ENCODE measurements around the gene MAP1S. TPM values are rescaled to one million over a fixed set of nuclear protein-coding genes. Genes with fewer than 3 reads are reported as not detected.
A peak's percentile ranks its signal among the peaks of the same experiment; 100 is the strongest.

The MAP1S gene
- total RNA-seq (2022) (47.1 and 58.3 TPM in 2 replicates), Bru-seq, nascent RNA (percentile 60 among the genes with signal in this experiment), BruChase-seq, experiment 1, labeled RNA remaining after a 6-hour chase (percentile 53 among the genes with signal in this experiment), BruChase-seq, experiment 2, labeled RNA remaining after a 2-hour chase (percentile 63 among the genes with signal in this experiment)
- long read RNA-seq, transcript MAP1S-201 (7 exons, 3,419 nt), result major isoform, 104 of 147 reads
- long read RNA-seq, partial matches to known transcripts, result 30 of 147 reads
- long read RNA-seq, other reads (novel, unspliced or antisense), result 13 of 147 reads

- no TSS peak for BruUV-seq (replicated peaks)
- H3K27ac Mint-ChIP-seq (ENCODE audit: low read depth, unreplicated experiment), result peak within 1 kb of the TSS; percentile 62
- peak; percentile 48 for DNase-seq (ENCODE audit: unreplicated experiment)
- peaks cover 21% of the 10 kb centered on the region for H3K4me1 Mint-ChIP-seq (ENCODE audit: insufficient read depth, unreplicated experiment)
- peaks cover 15% of the 10 kb centered on the region for H3K36me3 Mint-ChIP-seq (ENCODE audit: insufficient read depth, unreplicated experiment)
- intact Hi-C loops (cut with micrococcal nuclease), result loop anchor here (5.0 kb wide), 1 partner anchor 48 kb away; no protein-coding TSS in a partner anchor
- POLR2A ChIA-PET, result interaction anchor here (0.6 to 1.5 kb wide), 6 partner anchors 13 to 213 kb away, joined by 3 to 7 read pairs (median 4); partner anchors contain the start of gene PGLS
- CTCF ChIA-PET, result interaction anchor here (0.6 to 1.8 kb wide), 5 partner anchors 10 to 1005 kb away, joined by 3 to 4 read pairs (median 4); no protein-coding TSS in a partner anchor
- no peak for TF ChIP-seq CTCF (IDR thresholded peaks at IDR 0.05; ENCODE audit: unreplicated experiment)
- H3K4me3 Mint-ChIP-seq (ENCODE audit: unreplicated experiment), result peak within 1 kb of the TSS; percentile 78
- no peaks in the 10 kb centered on the region for H3K9me3 Mint-ChIP-seq (ENCODE audit: unreplicated experiment)
- no peaks in the 10 kb centered on the region for H3K27me3 Mint-ChIP-seq (ENCODE audit: insufficient read depth, unreplicated experiment)
These were observed at the start of gene MAP1S for GRCh38 chr19:17718947-17719711. Gene MAP1S, plus strand, starts transcription at chr19:17719480. Its CDS starts 23 bp downstream, at chr19:17719503.

GRCh38 chr19:17671906-17672305 lies 47.4 kb upstream of the MAP1S start:
- no peak for TF ChIP-seq CTCF (IDR thresholded peaks at IDR 0.05; ENCODE audit: unreplicated experiment)
- peaks cover 5% of the 10 kb centered on the region for H3K4me1 Mint-ChIP-seq (ENCODE audit: insufficient read depth, unreplicated experiment)
- intact Hi-C loops (cut with micrococcal nuclease), result no loop called here
- H3K36me3 Mint-ChIP-seq (ENCODE audit: insufficient read depth, unreplicated experiment), result no peaks in the 10 kb centered on the region
- BruUV-seq (replicated peaks), result no TSS peak
- peaks cover 8% of the 10 kb centered on the region for H3K9me3 Mint-ChIP-seq (ENCODE audit: unreplicated experiment)
- H3K4me3 Mint-ChIP-seq (ENCODE audit: unreplicated experiment), result no peak overlapping the region
- CTCF ChIA-PET, result no interaction called here
- H3K27me3 Mint-ChIP-seq (ENCODE audit: insufficient read depth, unreplicated experiment), result peaks cover 27% of the 10 kb centered on the region
- POLR2A ChIA-PET, result no interaction called here
- peak; percentile 65 for DNase-seq (ENCODE audit: unreplicated experiment)
- H3K27ac Mint-ChIP-seq (ENCODE audit: low read depth, unreplicated experiment), result no peak overlapping the region

GRCh38 chr19:17673937-17674799 lies 45.1 kb upstream of the MAP1S start:
- CTCF ChIA-PET, result interaction anchor here (0.5 kb wide), 1 partner anchor 368 kb away, joined by 4 read pairs; no protein-coding TSS in a partner anchor
- Mint-ChIP-seq H3K27me3 (ENCODE audit: insufficient read depth, unreplicated experiment) (peaks cover 38% of the 10 kb centered on the region), H3K36me3 (ENCODE audit: insufficient read depth, unreplicated experiment) (no peaks in the 10 kb centered on the region), H3K9me3 (ENCODE audit: unreplicated experiment) (peaks cover 6% of the 10 kb centered on the region), H3K4me3 (ENCODE audit: unreplicated experiment) (no peak overlapping the region), H3K27ac (ENCODE audit: low read depth, unreplicated experiment) (no peak overlapping the region), H3K4me1 (ENCODE audit: insufficient read depth, unreplicated experiment) (peaks cover 5% of the 10 kb centered on the region)
- POLR2A ChIA-PET, result interaction anchor here (0.6 kb wide), 1 partner anchor 460 kb away, joined by 3 read pairs; no protein-coding TSS in a partner anchor
- intact Hi-C loops (cut with micrococcal nuclease), result no loop called here
- no TSS peak for BruUV-seq (replicated peaks)
- DNase-seq (ENCODE audit: unreplicated experiment), result no peak
- no peak for TF ChIP-seq CTCF (IDR thresholded peaks at IDR 0.05; ENCODE audit: unreplicated experiment)

Data from MCF 10A (cell line).